ENCODE results near the gene SUPT6H.

The SUPT6H gene

GRCh38 chr17:28635506-28635905, 26.5 kb upstream of the SUPT6H start:
- TF ChIP-seq CTCF (IDR thresholded peaks at IDR 0.05; ENCODE audit: low read depth, low read length) = no peak
- no peak overlapping the region for H3K4me3 ChIP-seq (replicated peaks in 1 of 2; ENCODE audit: low read depth in 2 of 2, low read length in 2 of 2)
- no peak for DNase-seq (ENCODE audit: low read depth in 2 of 2)

GRCh38 chr17:28641579-28641978, 20.4 kb upstream of the SUPT6H start:
- no peak overlapping the region for H3K4me3 ChIP-seq (replicated peaks in 1 of 2; ENCODE audit: low read depth in 2 of 2, low read length in 2 of 2)
- TF ChIP-seq CTCF (IDR thresholded peaks at IDR 0.05; ENCODE audit: low read depth, low read length) = no peak
- no peak for DNase-seq (ENCODE audit: low read depth in 2 of 2)

GRCh38 chr17:28643983-28644786, 17.8 kb upstream of the SUPT6H start:
- peak overlapping the region; percentile 90 to 91 for H3K4me3 ChIP-seq (replicated peaks in 1 of 2; ENCODE audit: low read depth in 2 of 2, low read length in 2 of 2)
- peak; percentile 59 for TF ChIP-seq CTCF (IDR thresholded peaks at IDR 0.05; ENCODE audit: low read depth, low read length)
- DNase-seq (ENCODE audit: low read depth in 2 of 2) = peak; percentile 61 to 69

GRCh38 chr17:28644787-28645575, 17.0 kb upstream of the SUPT6H start, which contains the start of gene BLTP2:
Gene BLTP2 (minus strand): TSS chr17:28645158. CDS start chr17:28645056, 102 bp downstream.
- no peak for TF ChIP-seq CTCF (IDR thresholded peaks at IDR 0.05; ENCODE audit: low read depth, low read length)
- DNase-seq (ENCODE audit: low read depth in 2 of 2) = peak; percentile 93 to 96
- peak within 1 kb of the TSS; percentile 90 to 91 for H3K4me3 ChIP-seq (replicated peaks in 1 of 2; ENCODE audit: low read depth in 2 of 2, low read length in 2 of 2)

DNA sequence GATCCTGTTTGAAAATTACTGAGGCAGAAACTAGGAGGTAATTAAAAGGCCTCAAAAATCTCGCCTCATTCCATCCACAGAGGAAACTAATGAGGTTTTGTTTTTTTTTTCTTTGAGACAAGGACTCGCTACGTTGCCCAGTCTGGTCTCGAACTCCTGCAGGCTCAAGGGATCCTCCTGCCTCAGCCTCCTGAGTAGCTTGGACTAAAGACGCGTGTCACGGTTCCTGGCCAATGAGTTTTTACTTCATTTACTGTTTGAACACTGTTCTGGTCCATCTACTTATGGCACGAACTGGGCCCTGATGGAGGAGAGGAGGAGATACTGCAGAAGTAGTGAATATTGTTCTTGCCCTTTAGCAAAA, 16.4 kb upstream of the SUPT6H start:
- TF ChIP-seq CTCF (IDR thresholded peaks at IDR 0.05; ENCODE audit: low read depth, low read length) = no peak
- no peak for DNase-seq (ENCODE audit: low read depth in 2 of 2)
- peak overlapping the region; percentile 54 to 91 for H3K4me3 ChIP-seq (replicated peaks in 1 of 2; ENCODE audit: low read depth in 2 of 2, low read length in 2 of 2)

- no peak for TF ChIP-seq CTCF (IDR thresholded peaks at IDR 0.05; ENCODE audit: low read depth, low read length)
- H3K4me3 ChIP-seq (replicated peaks in 1 of 2; ENCODE audit: low read depth in 2 of 2, low read length in 2 of 2) = no peak overlapping the region
- peak in 1 of 2 donors; percentile 2 for DNase-seq (ENCODE audit: low read depth in 2 of 2)
These were observed 15.8 kb upstream of the SUPT6H start for GRCh38 chr17:28646039-28646754.
